Measurements from ENCODE around the gene RACK1.

The RACK1 gene

GRCh38 chr5:181232593-181232992, 11.1 kb downstream of the RACK1 start:
- WGBS, 2 donors (ENCODE audit: extremely low coverage in 2 of 2, insufficient read length in 2 of 2, insufficient replicate concordance in 1 of 2): no CpG with 5 or more reads among the region's 18 CpGs
- H2BK12ac ChIP-seq (ENCODE audit: low read length): no peak overlapping the region

GRCh38 chr5:181231432-181231831, 12.3 kb downstream of the RACK1 start:
- Histone ChIP-seq H3K27ac (replicated peaks; ENCODE audit: low read length) (no peak overlapping the region), H3K9me3 (replicated peaks in 1 of 2; ENCODE audit: control insufficient read depth in 2 of 2, insufficient read depth in 1 of 2, low read depth in 1 of 2, low read length in 2 of 2) (no peaks in the 10 kb centered on the region), H3K4ac (ENCODE audit: low read length) (peak overlapping the region; percentile 28), H2BK15ac (ENCODE audit: low read length) (no peak overlapping the region), H3K4me1 (ENCODE audit: control insufficient read depth in 2 of 2, insufficient read depth in 1 of 2, low read depth in 1 of 2, low read length in 2 of 2) (no peaks in the 10 kb centered on the region), H3K4me2 (ENCODE audit: insufficient read depth, low read length, poor library complexity, severe bottlenecking) (no peak overlapping the region), H3K36me3 (replicated peaks in 1 of 2; ENCODE audit: control insufficient read depth in 2 of 2, insufficient read depth in 2 of 2, low read length in 2 of 2) (peaks cover 38 to 93% of the 10 kb centered on the region in 2 donors), H3K14ac (ENCODE audit: low read length) (peak overlapping the region; percentile 47), H3K79me1 (ENCODE audit: low read depth, low read length) (peaks cover 11% of the 10 kb centered on the region), H4K91ac (ENCODE audit: low read depth, low read length, poor library complexity) (no peak overlapping the region), H3K23ac (ENCODE audit: low read depth, low read length, poor library complexity) (no peak overlapping the region), H2BK5ac (ENCODE audit: low read length) (no peak overlapping the region), H2BK12ac (ENCODE audit: low read length) (no peak overlapping the region), H3K27me3 (ENCODE audit: control insufficient read depth in 3 of 3, insufficient read depth in 3 of 3, low read depth in 1 of 3, low read length in 3 of 3) (no peaks in the 10 kb centered on the region), H3K9ac (ENCODE audit: low read depth, low read length, poor library complexity) (peak overlapping the region; percentile 16), H4K8ac (ENCODE audit: low read depth, low read length) (no peak overlapping the region), H2AK5ac (ENCODE audit: low read depth, low read length) (no peak overlapping the region), H2AFZ (ENCODE audit: low read length) (no peak overlapping the region), H3K18ac (ENCODE audit: low read length) (no peak overlapping the region), H3K4me3 (ENCODE audit: low read length in 2 of 2) (no peak overlapping the region), H2BK120ac (ENCODE audit: low read depth, low read length) (no peak overlapping the region)
- no CpG with 5 or more reads among the region's 7 CpGs for WGBS, 2 donors (ENCODE audit: extremely low coverage in 2 of 2, insufficient read length in 2 of 2, insufficient replicate concordance in 1 of 2)
- no peak for DNase-seq (ENCODE audit: low spot score)

More at GRCh38 chr5:181232593-181232992, 11.1 kb downstream of the RACK1 start:
- Histone ChIP-seq H3K36me3 (replicated peaks in 1 of 2; ENCODE audit: control insufficient read depth in 2 of 2, insufficient read depth in 2 of 2, low read length in 2 of 2) (peaks cover 48 to 95% of the 10 kb centered on the region in 2 donors), H2BK120ac (ENCODE audit: low read depth, low read length) (no peak overlapping the region), H2BK5ac (ENCODE audit: low read length) (no peak overlapping the region), H2BK15ac (ENCODE audit: low read length) (no peak overlapping the region), H4K8ac (ENCODE audit: low read depth, low read length) (no peak overlapping the region), H3K14ac (ENCODE audit: low read length) (no peak overlapping the region), H3K27ac (replicated peaks; ENCODE audit: low read length) (no peak overlapping the region), H3K9me3 (replicated peaks in 1 of 2; ENCODE audit: control insufficient read depth in 2 of 2, insufficient read depth in 1 of 2, low read depth in 1 of 2, low read length in 2 of 2) (no peaks in the 10 kb centered on the region), H3K18ac (ENCODE audit: low read length) (no peak overlapping the region), H3K27me3 (ENCODE audit: control insufficient read depth in 3 of 3, insufficient read depth in 3 of 3, low read depth in 1 of 3, low read length in 3 of 3) (no peaks in the 10 kb centered on the region), H3K4me1 (ENCODE audit: control insufficient read depth in 2 of 2, insufficient read depth in 1 of 2, low read depth in 1 of 2, low read length in 2 of 2) (no peaks in the 10 kb centered on the region), H3K9ac (ENCODE audit: low read depth, low read length, poor library complexity) (no peak overlapping the region), H3K4me3 (ENCODE audit: low read length in 2 of 2) (no peak overlapping the region), H4K91ac (ENCODE audit: low read depth, low read length, poor library complexity) (no peak overlapping the region), H3K23ac (ENCODE audit: low read depth, low read length, poor library complexity) (no peak overlapping the region), H3K4ac (ENCODE audit: low read length) (no peak overlapping the region), H2AK5ac (ENCODE audit: low read depth, low read length) (no peak overlapping the region), H2AFZ (ENCODE audit: low read length) (no peak overlapping the region), H3K79me1 (ENCODE audit: low read depth, low read length) (peaks cover 9% of the 10 kb centered on the region), H3K4me2 (ENCODE audit: insufficient read depth, low read length, poor library complexity, severe bottlenecking) (no peak overlapping the region)
- no peak for DNase-seq (ENCODE audit: low spot score)

- no CpG with 5 or more reads among the region's 6 CpGs for WGBS, 2 donors (ENCODE audit: extremely low coverage in 2 of 2, insufficient read length in 2 of 2, insufficient replicate concordance in 1 of 2)
- Histone ChIP-seq H3K79me1 (ENCODE audit: low read depth, low read length) (peaks cover 11% of the 10 kb centered on the region), H3K14ac (ENCODE audit: low read length) (no peak overlapping the region), H2AK5ac (ENCODE audit: low read depth, low read length) (no peak overlapping the region), H2AFZ (ENCODE audit: low read length) (no peak overlapping the region), H3K27me3 (ENCODE audit: control insufficient read depth in 3 of 3, insufficient read depth in 3 of 3, low read depth in 1 of 3, low read length in 3 of 3) (no peaks in the 10 kb centered on the region), H4K8ac (ENCODE audit: low read depth, low read length) (no peak overlapping the region), H3K23ac (ENCODE audit: low read depth, low read length, poor library complexity) (no peak overlapping the region), H3K4ac (ENCODE audit: low read length) (no peak overlapping the region), H3K4me1 (ENCODE audit: control insufficient read depth in 2 of 2, insufficient read depth in 1 of 2, low read depth in 1 of 2, low read length in 2 of 2) (no peaks in the 10 kb centered on the region), H3K18ac (ENCODE audit: low read length) (no peak overlapping the region), H2BK120ac (ENCODE audit: low read depth, low read length) (no peak overlapping the region), H3K36me3 (replicated peaks in 1 of 2; ENCODE audit: control insufficient read depth in 2 of 2, insufficient read depth in 2 of 2, low read length in 2 of 2) (peaks cover 35 to 92% of the 10 kb centered on the region in 2 donors), H3K9me3 (replicated peaks in 1 of 2; ENCODE audit: control insufficient read depth in 2 of 2, insufficient read depth in 1 of 2, low read depth in 1 of 2, low read length in 2 of 2) (no peaks in the 10 kb centered on the region), H3K27ac (replicated peaks; ENCODE audit: low read length) (no peak overlapping the region), H3K4me3 (ENCODE audit: low read length in 2 of 2) (no peak overlapping the region), H2BK12ac (ENCODE audit: low read length) (no peak overlapping the region), H4K91ac (ENCODE audit: low read depth, low read length, poor library complexity) (no peak overlapping the region), H2BK15ac (ENCODE audit: low read length) (no peak overlapping the region), H2BK5ac (ENCODE audit: low read length) (no peak overlapping the region), H3K4me2 (ENCODE audit: insufficient read depth, low read length, poor library complexity, severe bottlenecking) (no peak overlapping the region), H3K9ac (ENCODE audit: low read depth, low read length, poor library complexity) (no peak overlapping the region)
- no peak for DNase-seq (ENCODE audit: low spot score)
Measured at GRCh38 chr5:181230551-181230950, 13.2 kb downstream of the RACK1 start.

GRCh38 chr5:181229996-181230395, 13.7 kb downstream of the RACK1 start:
- Histone ChIP-seq H3K14ac (ENCODE audit: low read length) (no peak overlapping the region), H3K23ac (ENCODE audit: low read depth, low read length, poor library complexity) (no peak overlapping the region), H3K4ac (ENCODE audit: low read length) (no peak overlapping the region), H3K9ac (ENCODE audit: low read depth, low read length, poor library complexity) (no peak overlapping the region), H3K36me3 (replicated peaks in 1 of 2; ENCODE audit: control insufficient read depth in 2 of 2, insufficient read depth in 2 of 2, low read length in 2 of 2) (peaks cover 35 to 92% of the 10 kb centered on the region in 2 donors), H2BK5ac (ENCODE audit: low read length) (no peak overlapping the region), H3K27me3 (ENCODE audit: control insufficient read depth in 3 of 3, insufficient read depth in 3 of 3, low read depth in 1 of 3, low read length in 3 of 3) (no peaks in the 10 kb centered on the region), H4K8ac (ENCODE audit: low read depth, low read length) (no peak overlapping the region), H3K18ac (ENCODE audit: low read length) (no peak overlapping the region), H3K4me1 (ENCODE audit: control insufficient read depth in 2 of 2, insufficient read depth in 1 of 2, low read depth in 1 of 2, low read length in 2 of 2) (peaks cover 0 to 1% of the 10 kb centered on the region in 2 donors), H3K4me3 (ENCODE audit: low read length in 2 of 2) (no peak overlapping the region), H2AK5ac (ENCODE audit: low read depth, low read length) (no peak overlapping the region), H3K79me1 (ENCODE audit: low read depth, low read length) (peaks cover 11% of the 10 kb centered on the region), H3K4me2 (ENCODE audit: insufficient read depth, low read length, poor library complexity, severe bottlenecking) (no peak overlapping the region), H3K27ac (replicated peaks; ENCODE audit: low read length) (no peak overlapping the region), H4K91ac (ENCODE audit: low read depth, low read length, poor library complexity) (no peak overlapping the region), H2BK120ac (ENCODE audit: low read depth, low read length) (no peak overlapping the region), H2BK15ac (ENCODE audit: low read length) (no peak overlapping the region), H2AFZ (ENCODE audit: low read length) (no peak overlapping the region), H3K9me3 (replicated peaks in 1 of 2; ENCODE audit: control insufficient read depth in 2 of 2, insufficient read depth in 1 of 2, low read depth in 1 of 2, low read length in 2 of 2) (no peaks in the 10 kb centered on the region), H2BK12ac (ENCODE audit: low read length) (no peak overlapping the region)
- WGBS, 2 donors (ENCODE audit: extremely low coverage in 2 of 2, insufficient read length in 2 of 2, insufficient replicate concordance in 1 of 2): no CpG with 5 or more reads among the region's 13 CpGs
- no peak for DNase-seq (ENCODE audit: low spot score)

Measured in neuronal stem cell (in vitro differentiated cells).